ENCODE data around the gene MALL. TPM values are rescaled to one million over a fixed set of nuclear protein-coding genes. Genes with fewer than 3 reads are reported as not detected.

MALL gene
- total and polyA plus RNA-seq, 10 of the 15 experiments (the other 5 are each of a cell fraction or from before 2014, with no cell fraction given) = 0.26 TPM; not detected in 9

DNA sequence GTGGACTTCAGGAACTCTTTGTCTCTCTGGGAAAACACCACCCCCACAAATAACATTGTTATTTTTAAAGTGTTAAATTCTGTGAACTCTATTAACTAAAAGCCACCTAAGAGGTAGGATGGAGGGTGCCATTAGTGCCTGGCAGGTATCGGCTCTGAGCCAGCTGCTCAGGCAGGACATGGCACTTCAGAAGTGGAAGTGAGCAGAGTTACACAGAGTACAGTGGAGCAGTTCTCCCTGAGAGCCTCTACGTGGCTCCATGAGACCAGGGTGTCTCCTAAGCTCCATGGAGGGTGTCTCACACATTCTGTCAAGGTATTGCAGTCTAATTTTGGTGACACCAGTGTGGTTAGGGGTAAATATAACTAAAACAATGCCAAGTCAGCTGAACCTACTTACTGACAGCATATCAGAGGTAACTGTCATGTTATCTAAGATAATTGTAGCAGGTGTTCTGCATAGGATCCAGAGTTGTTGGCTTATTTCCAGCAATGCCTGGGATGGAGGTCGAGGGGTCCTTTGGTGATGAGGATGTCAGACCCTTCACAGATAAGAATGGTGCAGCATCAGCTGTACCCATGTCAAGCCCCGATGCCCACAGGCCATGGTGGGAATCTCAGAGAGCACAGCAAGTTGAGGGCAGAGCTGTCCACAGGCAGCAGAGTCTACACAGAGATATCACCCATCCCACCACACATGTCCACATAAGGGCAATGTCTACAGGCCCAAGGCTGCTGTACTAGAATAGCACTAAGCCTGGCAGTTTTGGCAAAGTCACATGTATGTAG is 8.6 kb upstream of the MALL start (continued):
- no peak for TF ChIP-seq CTCF (IDR thresholded peaks at IDR 0.05 in 2 of 3, conservative IDR thresholded peaks at IDR 0.05 in 1 of 3; ENCODE audit: control insufficient read depth in 2 of 3, extremely low read depth in 1 of 3, insufficient read depth in 1 of 3, low read depth in 3 of 3, low read length in 3 of 3)
- TF ChIP-seq NFIC (IDR thresholded peaks at IDR 0.05; ENCODE audit: low read depth, low read length) = no peak
- TF ChIP-seq BHLHE40 (IDR thresholded peaks at IDR 0.05; ENCODE audit: borderline replicate concordance in 1 of 2, low read depth in 2 of 2, low read length in 1 of 2) = no peak
- no peak for TF ChIP-seq MTA2 (IDR thresholded peaks at IDR 0.05; ENCODE audit: low read depth)
- no peak for TF ChIP-seq SMARCA5 (IDR thresholded peaks at IDR 0.05)

- Histone ChIP-seq H3K27me3 (replicated peaks in 1 of 2; ENCODE audit: control insufficient read depth in 2 of 2, insufficient read depth in 2 of 2, low read length in 1 of 2) (peaks cover 0 to 3% of the 10 kb centered on the region in 2 experiments; a peak in 1 of 4 replicates), H4K20me1 (ENCODE audit: control insufficient read depth, insufficient read depth) (no peaks in the 10 kb centered on the region), H2AFZ (ENCODE audit: control insufficient read depth, low read depth, low read length) (no peak overlapping the region), H3K36me3 (ENCODE audit: control insufficient read depth in 2 of 2, insufficient read depth in 2 of 2, low read length in 1 of 2) (no peaks in the 10 kb centered on the region), H3K4me3 (no peak overlapping the region), H3K9me3 (replicated peaks; ENCODE audit: control insufficient read depth, insufficient read depth, low read length) (no peaks in the 10 kb centered on the region), H3K27ac (ENCODE audit: control insufficient read depth, insufficient read depth) (no peak overlapping the region), H3K9ac (ENCODE audit: control insufficient read depth, insufficient read depth, low read length) (no peak overlapping the region), H3K4me2 (ENCODE audit: control insufficient read depth, insufficient read depth) (no peak overlapping the region), H3K79me2 (ENCODE audit: control insufficient read depth, insufficient read depth, low read length) (no peaks in the 10 kb centered on the region), H3K4me1 (ENCODE audit: control insufficient read depth, insufficient read depth, low read length) (no peaks in the 10 kb centered on the region)
- in situ Hi-C loops (cut with MboI) (no loop called here), intact Hi-C loops (cut with micrococcal nuclease; ENCODE audit: unreplicated experiment) (no loop called here)
- ATAC-seq (no peak), DNase-seq (ENCODE audit: low read depth, low spot score) (no peak), FAIRE-seq (no peak)
- no TSS peak for BruUV-seq (replicated peaks)
- CTCF ChIA-PET = no interaction called here
- 67% methylated on average over 3 of the region's 3 CpGs for WGBS (ENCODE audit: insufficient coverage, insufficient replicate concordance, low lambda C conversion rate, missing lambda C conversion rate)
- SMC1A ChIA-PET (ENCODE audit: uncharacterized antibody, unreplicated experiment) = no interaction called here
- POLR2A ChIA-PET = no interaction called here
- RAD21 ChIA-PET (ENCODE audit: unreplicated experiment) = no interaction called here
- TF ChIP-seq TBL1XR1 (IDR thresholded peaks at IDR 0.05; ENCODE audit: low read depth, low read length) (no peak), PML (IDR thresholded peaks at IDR 0.05; ENCODE audit: low read length) (no peak), NFYB (IDR thresholded peaks at IDR 0.05; ENCODE audit: insufficient read depth, low read depth, low read length) (no peak), RCOR1 (conservative IDR thresholded peaks at IDR 0.05; ENCODE audit: low read depth, low read length) (no peak), JUND (IDR thresholded peaks at IDR 0.05; ENCODE audit: low read depth, low read length) (no peak), ZNF592 (IDR thresholded peaks at IDR 0.05) (no peak), YBX1 (IDR thresholded peaks at IDR 0.05) (no peak), JUNB (IDR thresholded peaks at IDR 0.05) (no peak)
- TF ChIP-seq, protein P1, sequence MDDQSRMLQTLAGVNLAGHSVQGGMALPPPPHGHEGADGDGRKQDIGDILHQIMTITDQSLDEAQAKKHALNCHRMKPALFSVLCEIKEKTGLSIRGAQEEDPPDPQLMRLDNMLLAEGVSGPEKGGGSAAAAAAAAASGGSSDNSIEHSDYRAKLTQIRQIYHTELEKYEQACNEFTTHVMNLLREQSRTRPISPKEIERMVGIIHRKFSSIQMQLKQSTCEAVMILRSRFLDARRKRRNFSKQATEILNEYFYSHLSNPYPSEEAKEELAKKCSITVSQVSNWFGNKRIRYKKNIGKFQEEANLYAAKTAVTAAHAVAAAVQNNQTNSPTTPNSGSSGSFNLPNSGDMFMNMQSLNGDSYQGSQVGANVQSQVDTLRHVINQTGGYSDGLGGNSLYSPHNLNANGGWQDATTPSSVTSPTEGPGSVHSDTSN (IDR thresholded peaks at IDR 0.05; ENCODE audit: insufficient replicate concordance, low read depth, low read length) = no peak
Observed at GRCh38 chr2:110121592-110121991, 6.0 kb upstream of the MALL start.
